Naive thymus-derived CD8-positive, alpha-beta T cell (primary cell): Measurements from ENCODE around the gene LARP4B. TPM values are rescaled to one million over a fixed set of nuclear protein-coding genes. Genes with fewer than 3 reads are reported as not detected.

ENCODE experiments used
- ATAC-seq, 2 donors: fragments of 150-1000 bp; cut with Tn5 transposase in 1 of 2; sonication (Bioruptor Pico), chemical (Tn5 transposase) in 1 of 2; 1 replicate in 1 of 2; 2 replicates in 1 of 2; pipeline ENCODE4 v1.10.0; 2021; ENCODE audit warnings: mild to moderate bottlenecking in 2 of 2, moderate library complexity in 2 of 2
- POLR2A ChIA-PET: fragments of 350-600 bp; sonication (Branson Sonifier 250); formaldehyde crosslinking; loops from one replicate; lab custom pipeline; 2021; ENCODE audit warnings: antibody characterized with exemption; lab: Charles Lee
- DNase-seq, 10 donors: peaks; one replicate each; pipeline versions ENCODE4 v3.0.0 to v3.0.0-alpha.2; 2020 to 2022
- H3K27ac Mint-ChIP-seq, 10 donors: one replicate each; pipeline ENCODE4 v1.8.0; 2020 to 2022; ENCODE audit warnings: mild to moderate bottlenecking in 10 of 10, mixed read lengths in 10 of 10, moderate library complexity in 4 of 10, inconsistent platforms in 1 of 10
- H3K27me3 Mint-ChIP-seq, 5 donors: one replicate each; pipeline ENCODE4 v1.8.0; 2021 to 2022; ENCODE audit warnings: mixed read lengths in 5 of 5
- H3K36me3 Mint-ChIP-seq, 3 donors: one replicate each; pipeline ENCODE4 v1.8.0; 2020 to 2022; ENCODE audit warnings: mixed read lengths in 3 of 3, mild to moderate bottlenecking in 2 of 3, inconsistent platforms in 1 of 3
- H3K4me1 Mint-ChIP-seq, 4 donors: one replicate each; pipeline ENCODE4 v1.8.0; 2021 to 2022; ENCODE audit warnings: mixed read lengths in 4 of 4
- H3K4me3 Mint-ChIP-seq, 10 donors: one replicate each; pipeline ENCODE4 v1.8.0; 2020 to 2022; ENCODE audit warnings: mild to moderate bottlenecking in 10 of 10, mixed read lengths in 10 of 10, moderate library complexity in 6 of 10, inconsistent platforms in 1 of 10
- H3K9me3 Mint-ChIP-seq, 9 donors: one replicate each; pipeline ENCODE4 v1.8.0; 2020 to 2022; ENCODE audit warnings: mixed read lengths in 9 of 9, mild to moderate bottlenecking in 3 of 9, inconsistent platforms in 1 of 9, moderate library complexity in 1 of 9
- polyA plus RNA-seq, 3 donors: library from polyadenylated mRNA; unstranded; fragments of 300-500 nt; fragmentation: Illumina TruSeq; gene quantifications; one replicate each; pipeline ENCODE4 v1.2.3, GENCODE V29; 2021
- total RNA-seq, 8 experiments: library from RNA in 2 of 8; stranded (reverse) in 2 of 8; gene quantifications; one replicate each; pipeline ENCODE4 v1.2.3 and lab custom pipeline; 2021 to 2026

The LARP4B gene
- total and polyA plus RNA-seq, 5 experiments from 2014 or later = 22.8 to 94.8 (median 40.5) TPM

GRCh38 chr10:818526-819220, 112.8 kb downstream of the LARP4B start:
- DNase-seq (no peak), ATAC-seq (no peak)
- Mint-ChIP-seq H3K27me3 (peaks cover 0 to 1% (median 0%) of the 10 kb centered on the region in 5 donors), H3K27ac (peak overlapping the region in 2 of 10 donors; percentile 9 to 63), H3K9me3 (no peaks in the 10 kb centered on the region), H3K4me1 (peaks cover 12 to 24% (median 23%) of the 10 kb centered on the region in 4 donors), H3K36me3 (peaks cover 0 to 79% (median 19%) of the 10 kb centered on the region in 3 donors), H3K4me3 (no peak overlapping the region)
- POLR2A ChIA-PET = no interaction called here

GRCh38 chr10:818010-818409, 113.5 kb downstream of the LARP4B start:
- Mint-ChIP-seq H3K27ac (no peak overlapping the region), H3K4me3 (no peak overlapping the region), H3K36me3 (peaks cover 3 to 79% (median 19%) of the 10 kb centered on the region in 3 donors), H3K4me1 (peaks cover 9 to 18% (median 17%) of the 10 kb centered on the region in 4 donors), H3K27me3 (peaks cover 0 to 1% (median 0%) of the 10 kb centered on the region in 5 donors), H3K9me3 (no peaks in the 10 kb centered on the region)
- DNase-seq (no peak), ATAC-seq (no peak)
- POLR2A ChIA-PET = no interaction called here

GRCh38 chr10:817371-817770, 114.1 kb downstream of the LARP4B start:
- POLR2A ChIA-PET = no interaction called here
- ATAC-seq (no peak), DNase-seq (no peak)
- H3K27ac Mint-ChIP-seq = peak overlapping the region in 3 of 10 donors; percentile 37 to 60 (median 52)
- H3K36me3 Mint-ChIP-seq = peaks cover 4 to 80% (median 20%) of the 10 kb centered on the region in 3 donors
- peaks cover 8 to 11% (median 10%) of the 10 kb centered on the region in 4 donors for H3K4me1 Mint-ChIP-seq
- H3K9me3 Mint-ChIP-seq = no peaks in the 10 kb centered on the region
- no peak overlapping the region for H3K4me3 Mint-ChIP-seq
- peaks cover 0 to 1% (median 0%) of the 10 kb centered on the region in 5 donors for H3K27me3 Mint-ChIP-seq

- H3K27me3 Mint-ChIP-seq = peaks cover 0 to 1% (median 0%) of the 10 kb centered on the region in 5 donors
- H3K4me3 Mint-ChIP-seq = no peak overlapping the region
- DNase-seq (no peak), ATAC-seq (no peak)
- peaks cover 4 to 84% (median 24%) of the 10 kb centered on the region in 3 donors for H3K36me3 Mint-ChIP-seq
- H3K9me3 Mint-ChIP-seq = no peaks in the 10 kb centered on the region
- POLR2A ChIA-PET = no interaction called here
- H3K4me1 Mint-ChIP-seq = peaks cover 8 to 10% (median 10%) of the 10 kb centered on the region in 4 donors
- peak overlapping the region in 1 of 10 donors; percentile 37 for H3K27ac Mint-ChIP-seq
Measured at GRCh38 chr10:816958-817357, 114.5 kb downstream of the LARP4B start.

GRCh38 chr10:816091-816477, 115.4 kb downstream of the LARP4B start:
- ATAC-seq = no peak
- no peaks in the 10 kb centered on the region for H3K27me3 Mint-ChIP-seq
- H3K36me3 Mint-ChIP-seq = peaks cover 4 to 86% (median 28%) of the 10 kb centered on the region in 3 donors
- H3K4me1 Mint-ChIP-seq = peaks cover 2 to 6% (median 4%) of the 10 kb centered on the region in 4 donors
- H3K27ac Mint-ChIP-seq = no peak overlapping the region
- no peaks in the 10 kb centered on the region for H3K9me3 Mint-ChIP-seq
- POLR2A ChIA-PET = no interaction called here
- no peak for DNase-seq
- no peak overlapping the region for H3K4me3 Mint-ChIP-seq

GRCh38 chr10:815338-816090, 116.0 kb downstream of the LARP4B start:
- no peaks in the 10 kb centered on the region for H3K27me3 Mint-ChIP-seq
- H3K9me3 Mint-ChIP-seq = no peaks in the 10 kb centered on the region
- peaks cover 0 to 2% (median 0%) of the 10 kb centered on the region in 4 donors for H3K4me1 Mint-ChIP-seq
- ATAC-seq (no peak), DNase-seq (no peak)
- no peak overlapping the region for H3K4me3 Mint-ChIP-seq
- POLR2A ChIA-PET = no interaction called here
- peaks cover 4 to 86% (median 31%) of the 10 kb centered on the region in 3 donors for H3K36me3 Mint-ChIP-seq
- H3K27ac Mint-ChIP-seq = peak overlapping the region in 3 of 10 donors; percentile 9 to 44 (median 37)

- ATAC-seq (no peak), DNase-seq (no peak)
- no peaks in the 10 kb centered on the region for H3K9me3 Mint-ChIP-seq
- no peaks in the 10 kb centered on the region for H3K4me1 Mint-ChIP-seq
- peaks cover 4 to 86% (median 36%) of the 10 kb centered on the region in 3 donors for H3K36me3 Mint-ChIP-seq
- no peaks in the 10 kb centered on the region for H3K27me3 Mint-ChIP-seq
- POLR2A ChIA-PET = interaction anchor here (0.6 kb wide), 1 partner anchor 47 kb away, joined by 5 read pairs; no protein-coding TSS in a partner anchor
- peak overlapping the region in 3 of 10 donors; percentile 44 to 58 (median 52) for H3K27ac Mint-ChIP-seq
- no peak overlapping the region for H3K4me3 Mint-ChIP-seq
Measured at GRCh38 chr10:814536-815302, 116.8 kb downstream of the LARP4B start.

GRCh38 chr10:813286-813685, 118.2 kb downstream of the LARP4B start:
- no peaks in the 10 kb centered on the region for H3K9me3 Mint-ChIP-seq
- POLR2A ChIA-PET = no interaction called here
- H3K4me3 Mint-ChIP-seq = no peak overlapping the region
- peak overlapping the region in 1 of 10 donors; percentile 39 for H3K27ac Mint-ChIP-seq
- DNase-seq = no peak
- no peaks in the 10 kb centered on the region for H3K27me3 Mint-ChIP-seq
- no peak for ATAC-seq
- peaks cover 4 to 92% (median 33%) of the 10 kb centered on the region in 3 donors for H3K36me3 Mint-ChIP-seq
- no peaks in the 10 kb centered on the region for H3K4me1 Mint-ChIP-seq

- Mint-ChIP-seq H3K36me3 (peaks cover 4 to 90% (median 33%) of the 10 kb centered on the region in 3 donors), H3K4me3 (no peak overlapping the region), H3K27me3 (no peaks in the 10 kb centered on the region), H3K27ac (peak overlapping the region in 1 of 10 donors; percentile 39), H3K9me3 (no peaks in the 10 kb centered on the region), H3K4me1 (no peaks in the 10 kb centered on the region)
- DNase-seq (no peak), ATAC-seq (no peak)
- POLR2A ChIA-PET = no interaction called here
Measured at GRCh38 chr10:812787-813186, 118.7 kb downstream of the LARP4B start.

- H3K27me3 Mint-ChIP-seq = no peaks in the 10 kb centered on the region
- ATAC-seq = no peak
- H3K4me3 Mint-ChIP-seq = no peak overlapping the region
- H3K36me3 Mint-ChIP-seq = peaks cover 4 to 87% (median 33%) of the 10 kb centered on the region in 3 donors
- POLR2A ChIA-PET = interaction anchor here (0.7 kb wide), 1 partner anchor 11 kb away, joined by 4 read pairs; no protein-coding TSS in a partner anchor
- H3K27ac Mint-ChIP-seq = peak overlapping the region in 2 of 10 donors; percentile 72 to 79
- DNase-seq = no peak
- no peaks in the 10 kb centered on the region for H3K4me1 Mint-ChIP-seq
- no peaks in the 10 kb centered on the region for H3K9me3 Mint-ChIP-seq
Measured at GRCh38 chr10:811379-812175, 119.9 kb downstream of the LARP4B start.

- DNase-seq (no peak), ATAC-seq (no peak)
- H3K4me3 Mint-ChIP-seq = no peak overlapping the region
- POLR2A ChIA-PET = interaction anchor here (0.7 kb wide), 1 partner anchor 12 kb away, joined by 4 read pairs; no protein-coding TSS in a partner anchor
- peak overlapping the region in 1 of 10 donors; percentile 7 for H3K27ac Mint-ChIP-seq
- no peaks in the 10 kb centered on the region for H3K9me3 Mint-ChIP-seq
- peaks cover 0 to 2% (median 0%) of the 10 kb centered on the region in 4 donors for H3K4me1 Mint-ChIP-seq
- H3K36me3 Mint-ChIP-seq = peaks cover 4 to 81% (median 31%) of the 10 kb centered on the region in 3 donors
- H3K27me3 Mint-ChIP-seq = no peaks in the 10 kb centered on the region
Measured at GRCh38 chr10:810351-810846, 121.1 kb downstream of the LARP4B start.
